ENCODE measurements around the gene SALL4. TPM values are rescaled to one million over a fixed set of nuclear protein-coding genes. Genes with fewer than 3 reads are reported as not detected.

Gene SALL4
- total and polyA plus RNA-seq, 9 of the 15 experiments (the other 6 are each of a cell fraction or from before 2014, with no cell fraction given) = 0.03 to 0.07 TPM; not detected in 7

- no peak for TF ChIP-seq HBP1 (CRISPR knock-in tag; IDR thresholded peaks at IDR 0.05)
- TF ChIP-seq HMG20A (CRISPR knock-in tag; conservative IDR thresholded peaks at IDR 0.05) = no peak
- no peak for TF ChIP-seq ARID4B (CRISPR knock-in tag; IDR thresholded peaks at IDR 0.05)
- TF ChIP-seq NR1H2 (CRISPR knock-in tag; IDR thresholded peaks at IDR 0.05) = no peak
- no peak for TF ChIP-seq NFIX (CRISPR knock-in tag; IDR thresholded peaks at IDR 0.05; ENCODE audit: low read depth)
Observed at GRCh38 chr20:51810155-51811041, 8.1 kb upstream of the SALL4 start (continued).

All from K562 (cell line).